PC-3 (cell line): ENCODE results near the gene CTBP2. TPM values are rescaled to one million over a fixed set of nuclear protein-coding genes. Genes with fewer than 3 reads are reported as not detected.

Experiments
- ATAC-seq: fragments of 200-7000 bp; cut with Tn5 transposase; 2 replicates; pipeline ENCODE4 v1.9.1; 2020; ENCODE audit warnings: mild to moderate bottlenecking, moderate library complexity
- BruUV-seq: library from RNA; stranded (reverse); fragments of 400-500 nt; replicated peaks from 2 replicates; lab custom pipeline; 2021; lab: Mats Ljungman, UMichigan
- CTCF ChIA-PET: fragments of 300-600 bp; sonication (Branson Sonifier 250); formaldehyde crosslinking; loops from one replicate; lab custom pipeline; 2022; ENCODE audit warnings: antibody characterized with exemption; lab: Charles Lee
- POLR2A ChIA-PET: fragments of 300-600 bp; sonication (Branson Sonifier 250); formaldehyde crosslinking; loops from one replicate; lab custom pipeline; 2022; ENCODE audit warnings: antibody characterized with exemption; ENCODE audit not compliant: unreplicated experiment; lab: Charles Lee
- DNase-seq: peaks from one replicate; pipeline ENCODE4 v3.0.0-alpha.2; 2015
- H2AFZ ChIP-seq: fragments of 300-600 bp; sonication (generic); 2 replicates; pipeline ENCODE4 v1.6.0; 2016; ENCODE audit warnings: antibody characterized with exemption, low read length
- H3F3A ChIP-seq: fragments of 300-600 bp; sonication (generic); one replicate; pipeline ENCODE4 v1.6.0; 2017; ENCODE audit warnings: antibody characterized with exemption, low read length, control low read depth, mild to moderate bottlenecking; ENCODE audit not compliant: unreplicated experiment
- H3K27ac ChIP-seq: fragments of 300-600 bp; sonication (generic); 2 replicates; pipeline ENCODE4 v1.5.1; 2016; ENCODE audit warnings: mild to moderate bottlenecking, low read length
- H3K27me3 ChIP-seq: fragments of 300-600 bp; sonication (generic); 2 replicates; pipeline ENCODE4 v1.6.1; 2016; ENCODE audit warnings: low read length, mixed read lengths
- H3K36me3 ChIP-seq: fragments of 300-600 bp; sonication (generic); 2 replicates; pipeline ENCODE4 v1.6.1; 2016; ENCODE audit warnings: low read depth, mixed run types, low read length, mixed read lengths
- H3K4me1 ChIP-seq: fragments of 300-600 bp; sonication (generic); 2 replicates; pipeline ENCODE4 v1.5.1; 2016; ENCODE audit warnings: low read length; ENCODE audit not compliant: insufficient read depth
- H3K4me2 ChIP-seq: fragments of 300-600 bp; sonication (generic); 2 replicates; pipeline ENCODE4 v1.6.0; 2016; ENCODE audit warnings: low read length
- H3K4me3 ChIP-seq: fragments of 300-600 bp; sonication (generic); 2 replicates; pipeline ENCODE4 v1.5.1; 2016; ENCODE audit warnings: mild to moderate bottlenecking, low read length, mixed read lengths
- H3K79me2 ChIP-seq: fragments of 300-600 bp; sonication (generic); 2 replicates; pipeline ENCODE4 v1.6.1; 2017; ENCODE audit warnings: low read length, mixed read lengths
- H3K9ac ChIP-seq: fragments of 300-600 bp; sonication (generic); 2 replicates; pipeline ENCODE4 v1.6.0; 2016; ENCODE audit warnings: mild to moderate bottlenecking, low read length
- H3K9me2 ChIP-seq: fragments of 300-600 bp; sonication (generic); replicated peaks from 2 replicates; pipeline ENCODE4 v1.6.1; 2016; ENCODE audit warnings: mixed run types, low read length, mixed read lengths
- H3K9me3 ChIP-seq: fragments of 300-600 bp; sonication (generic); 2 replicates; pipeline ENCODE4 v1.6.1; 2016; ENCODE audit warnings: low read length, mixed read lengths
- H4K20me1 ChIP-seq: fragments of 300-600 bp; sonication (generic); 2 replicates; pipeline ENCODE4 v1.6.1; 2016; ENCODE audit warnings: low read length, mixed read lengths
- EZH2 ChIP-seq: fragments of 300-600 bp; sonication (generic); IDR thresholded peaks from one replicate; pipeline ENCODE4 v1.6.1; 2017; ENCODE audit warnings: antibody characterized with exemption, mild to moderate bottlenecking, low read length; ENCODE audit not compliant: unreplicated experiment
- EZH2phosphoT487 ChIP-seq: fragments of 300-600 bp; sonication (generic); IDR thresholded peaks from 2 replicates; pipeline ENCODE4 v1.6.1; 2018; ENCODE audit warnings: mild to moderate bottlenecking, antibody characterized with exemption, low read length, borderline replicate concordance
- intact Hi-C: fragments of 100-400 bp; cut with micrococcal nuclease; formaldehyde crosslinking; loops from 2 replicates; pipeline ENCODE4 v1.9.0; 2023
- total RNA-seq: library from RNA; depleted of rRNA; stranded (reverse); fragments of >200 nt; gene quantifications from 2 replicates; pipeline ENCODE4 v1.2.3, GENCODE V29; 2014
- TF ChIP-seq, protein P1 (sequence below): fragments of 300-600 bp; sonication (generic); conservative IDR thresholded peaks from 2 replicates; pipeline ENCODE4 v1.5.1; 2017; ENCODE audit warnings: antibody characterized with exemption, low read depth, mild to moderate bottlenecking, low read length

The CTBP2 gene
- total RNA-seq, 1 experiment from 2014 or later: 78.9 TPM

DNA sequence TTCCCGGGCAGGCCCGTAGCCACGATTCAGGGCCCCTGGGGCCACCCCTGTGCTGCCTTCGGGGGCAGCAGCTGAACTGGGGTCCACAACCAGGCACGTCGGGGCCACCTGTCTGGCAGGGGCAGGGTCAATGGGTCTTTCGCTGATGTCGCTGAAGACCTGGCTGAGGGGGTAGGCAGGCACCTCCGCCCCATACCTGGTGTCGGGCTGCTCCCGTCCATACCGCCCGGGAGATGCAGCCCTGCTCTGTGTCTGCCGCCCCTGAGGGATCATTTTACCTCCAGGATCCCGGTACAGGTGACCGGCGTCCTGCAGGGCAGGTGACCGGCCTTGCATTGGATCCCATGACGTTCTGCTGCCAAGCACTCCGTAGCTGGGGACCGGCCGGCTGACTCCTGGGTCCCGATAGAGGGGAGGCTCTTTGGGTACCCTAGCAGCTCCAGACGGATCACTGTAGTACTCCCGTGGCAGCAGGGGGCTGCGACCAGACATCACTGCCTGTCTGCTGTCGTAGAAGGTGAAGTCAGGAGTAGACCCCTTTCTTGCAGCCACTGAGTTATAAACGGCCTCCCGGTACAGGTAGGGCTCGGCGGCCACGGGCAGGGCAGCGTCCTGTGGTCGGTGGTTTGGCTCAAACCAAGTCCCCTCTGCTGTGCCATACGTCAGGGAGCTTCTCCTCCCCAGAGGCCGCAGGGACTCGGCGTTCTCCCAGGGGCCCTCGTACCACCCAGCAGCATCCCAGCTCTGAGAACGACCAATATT, 133.2 kb downstream of the CTBP2 start:
- H3K27me3 ChIP-seq: no peaks in the 10 kb centered on the region
- no peaks in the 10 kb centered on the region for H3F3A ChIP-seq
- peaks cover 30% of the 10 kb centered on the region for H3K4me1 ChIP-seq
- BruUV-seq: no TSS peak
- no peak overlapping the region for H3K9ac ChIP-seq
- intact Hi-C loops: no loop called here
- ChIA-PET CTCF (no interaction called here), POLR2A (no interaction called here)
- no peak overlapping the region for H3K4me3 ChIP-seq
- H3K79me2 ChIP-seq: peaks cover 83% of the 10 kb centered on the region
- H4K20me1 ChIP-seq: no peaks in the 10 kb centered on the region
- ATAC-seq (no peak), DNase-seq (no peak)
- no peak overlapping the region for H3K27ac ChIP-seq
- H3K36me3 ChIP-seq: no peaks in the 10 kb centered on the region; the same call in 1 of the 2 replicates
- no peaks in the 10 kb centered on the region for H3K9me2 ChIP-seq
- TF ChIP-seq EZH2phosphoT487: no peak
- TF ChIP-seq, protein P1, sequence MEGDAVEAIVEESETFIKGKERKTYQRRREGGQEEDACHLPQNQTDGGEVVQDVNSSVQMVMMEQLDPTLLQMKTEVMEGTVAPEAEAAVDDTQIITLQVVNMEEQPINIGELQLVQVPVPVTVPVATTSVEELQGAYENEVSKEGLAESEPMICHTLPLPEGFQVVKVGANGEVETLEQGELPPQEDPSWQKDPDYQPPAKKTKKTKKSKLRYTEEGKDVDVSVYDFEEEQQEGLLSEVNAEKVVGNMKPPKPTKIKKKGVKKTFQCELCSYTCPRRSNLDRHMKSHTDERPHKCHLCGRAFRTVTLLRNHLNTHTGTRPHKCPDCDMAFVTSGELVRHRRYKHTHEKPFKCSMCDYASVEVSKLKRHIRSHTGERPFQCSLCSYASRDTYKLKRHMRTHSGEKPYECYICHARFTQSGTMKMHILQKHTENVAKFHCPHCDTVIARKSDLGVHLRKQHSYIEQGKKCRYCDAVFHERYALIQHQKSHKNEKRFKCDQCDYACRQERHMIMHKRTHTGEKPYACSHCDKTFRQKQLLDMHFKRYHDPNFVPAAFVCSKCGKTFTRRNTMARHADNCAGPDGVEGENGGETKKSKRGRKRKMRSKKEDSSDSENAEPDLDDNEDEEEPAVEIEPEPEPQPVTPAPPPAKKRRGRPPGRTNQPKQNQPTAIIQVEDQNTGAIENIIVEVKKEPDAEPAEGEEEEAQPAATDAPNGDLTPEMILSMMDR: no peak
- TF ChIP-seq EZH2: no peak
- no peak overlapping the region for H2AFZ ChIP-seq
- H3K9me3 ChIP-seq: no peaks in the 10 kb centered on the region
- H3K4me2 ChIP-seq: no peak overlapping the region

DNA sequence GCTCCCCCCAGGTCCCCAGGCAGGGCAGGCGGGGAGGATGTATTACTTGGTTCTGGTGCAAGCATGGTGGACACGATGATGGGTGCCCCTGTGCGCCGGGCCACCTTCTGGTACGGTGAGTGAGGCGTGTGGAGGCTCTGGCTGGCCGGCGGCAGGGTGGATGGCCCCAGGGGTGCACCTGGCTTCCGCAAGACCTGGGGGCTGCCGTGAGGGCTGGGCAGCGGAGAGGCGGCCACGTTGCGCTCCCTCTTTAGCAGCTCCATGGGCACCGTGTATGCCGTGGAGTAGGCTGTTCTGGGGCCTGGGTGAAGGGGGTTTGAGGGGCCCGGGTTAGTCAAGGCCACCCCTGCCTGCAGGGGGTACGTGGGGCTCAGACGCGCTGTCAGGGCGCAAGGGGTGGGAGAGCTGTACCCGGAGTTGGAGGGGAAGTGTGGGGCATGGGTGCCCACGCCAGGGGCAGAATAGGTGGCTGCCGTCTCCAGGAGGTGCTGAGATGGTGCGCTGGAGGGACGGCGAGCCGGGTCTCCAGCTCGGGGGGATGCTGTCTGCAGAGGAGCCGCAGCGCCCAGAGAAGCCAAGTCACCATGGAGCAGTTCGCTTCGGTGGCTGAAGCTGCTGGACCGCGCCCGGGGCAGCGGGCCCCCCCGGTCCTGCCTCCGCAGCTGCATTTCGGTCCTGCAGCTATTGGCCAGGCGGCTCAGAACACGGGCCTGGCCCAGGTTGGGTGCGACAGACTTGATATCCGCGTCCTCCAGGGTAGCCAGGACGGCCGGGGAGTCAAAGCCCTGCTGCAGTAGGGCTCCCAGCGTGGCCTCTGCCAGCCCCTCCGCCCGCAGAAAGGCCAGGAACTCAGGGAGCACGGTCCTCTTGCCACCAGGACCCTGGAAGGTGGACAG, 134.1 kb downstream of the CTBP2 start:
- DNase-seq (no peak), ATAC-seq (no peak)
- Histone ChIP-seq H3K36me3 (no peaks in the 10 kb centered on the region; the same call in 1 of the 2 replicates), H3K4me2 (no peak overlapping the region), H2AFZ (no peak overlapping the region), H3K27ac (no peak overlapping the region), H3K27me3 (no peaks in the 10 kb centered on the region), H3K9me2 (no peaks in the 10 kb centered on the region), H3K9ac (no peak overlapping the region), H3F3A (no peaks in the 10 kb centered on the region), H3K4me3 (no peak overlapping the region), H3K9me3 (no peaks in the 10 kb centered on the region), H3K79me2 (peaks cover 82% of the 10 kb centered on the region), H4K20me1 (no peaks in the 10 kb centered on the region), H3K4me1 (peaks cover 30% of the 10 kb centered on the region)
- ChIA-PET CTCF (no interaction called here), POLR2A (no interaction called here)
- BruUV-seq: no TSS peak
- TF ChIP-seq, protein P1: no peak
- TF ChIP-seq EZH2phosphoT487 (no peak), EZH2 (no peak)
- intact Hi-C loops: no loop called here
